DOHH2 (cell line): Measurements from ENCODE around the gene DES.

Experiments
- H3F3A ChIP-seq: fragments of 200-600 bp; sonication (generic), shearing (Covaris generic); 2 replicates; pipeline ENCODE4 v1.6.0; 2016; ENCODE audit warnings: antibody characterized with exemption, mild to moderate bottlenecking; ENCODE audit not compliant: control insufficient read depth, insufficient read depth
- H3K27ac ChIP-seq: fragments of 200-600 bp; sonication (generic); 2 replicates; pipeline ENCODE4 v1.5.1; 2014; ENCODE audit warnings: low read depth, mild to moderate bottlenecking, low read length, moderate library complexity
- H3K27me3 ChIP-seq: fragments of 200-600 bp; sonication (generic); 2 replicates; pipeline ENCODE4 v1.6.1; 2014; ENCODE audit warnings: mild to moderate bottlenecking, low read length, mixed read lengths; ENCODE audit not compliant: control insufficient read depth
- H3K36me3 ChIP-seq: fragments of 200-600 bp; sonication (generic); 2 replicates; pipeline ENCODE4 v1.6.1; 2014; ENCODE audit warnings: mild to moderate bottlenecking, low read length, moderate library complexity, mixed read lengths; ENCODE audit not compliant: control insufficient read depth
- H3K4me1 ChIP-seq: fragments of 200-600 bp; sonication (generic); 2 replicates; pipeline ENCODE4 v1.6.1; 2014; ENCODE audit warnings: mild to moderate bottlenecking, low read length, mixed read lengths; ENCODE audit not compliant: control insufficient read depth
- H3K4me2 ChIP-seq: fragments of 200-600 bp; sonication (generic); 2 replicates; pipeline ENCODE4 v1.6.0; 2014; ENCODE audit warnings: mild to moderate bottlenecking, low read length, moderate library complexity
- H3K4me3 ChIP-seq: fragments of 200-600 bp; sonication (generic); 2 replicates; pipeline ENCODE4 v1.5.1; 2014; ENCODE audit warnings: mild to moderate bottlenecking, low read length, mixed read lengths
- H3K79me2 ChIP-seq: fragments of 200-600 bp; sonication (generic); 2 replicates; pipeline ENCODE4 v1.6.1; 2014; ENCODE audit warnings: mild to moderate bottlenecking, low read length, mixed read lengths; ENCODE audit not compliant: control insufficient read depth
- H3K9me2 ChIP-seq: fragments of 200-600 bp; sonication (generic); replicated peaks from 2 replicates; pipeline ENCODE4 v1.6.1; 2014; ENCODE audit warnings: mild to moderate bottlenecking, low read length, mixed read lengths; ENCODE audit not compliant: control insufficient read depth
- H3K9me3 ChIP-seq: fragments of 200-600 bp; sonication (generic); 2 replicates; pipeline ENCODE4 v1.6.1; 2014; ENCODE audit warnings: antibody characterized with exemption, low read length, mixed read lengths; ENCODE audit not compliant: control insufficient read depth, insufficient read depth
- H4K20me1 ChIP-seq: fragments of 200-600 bp; sonication (generic); 2 replicates; pipeline ENCODE4 v1.6.0; 2014; ENCODE audit warnings: low read depth, mild to moderate bottlenecking, antibody characterized with exemption, low read length, moderate library complexity; ENCODE audit not compliant: control insufficient read depth, insufficient read depth
- EZH2phosphoT487 ChIP-seq: fragments of 200-600 bp; sonication (generic); IDR thresholded peaks from 2 replicates; pipeline ENCODE4 v1.6.1; 2017; ENCODE audit warnings: borderline replicate concordance, mild to moderate bottlenecking, antibody characterized with exemption, low read length, moderate library complexity, mixed read lengths
- TF ChIP-seq, protein P1 (sequence below): fragments of 200-600 bp; sonication (generic); IDR thresholded peaks from one replicate; pipeline ENCODE4 v1.5.1; 2014; ENCODE audit warnings: antibody characterized with exemption, mild to moderate bottlenecking, low read depth, low read length; ENCODE audit not compliant: poor library complexity, severe bottlenecking

Gene DES

DNA sequence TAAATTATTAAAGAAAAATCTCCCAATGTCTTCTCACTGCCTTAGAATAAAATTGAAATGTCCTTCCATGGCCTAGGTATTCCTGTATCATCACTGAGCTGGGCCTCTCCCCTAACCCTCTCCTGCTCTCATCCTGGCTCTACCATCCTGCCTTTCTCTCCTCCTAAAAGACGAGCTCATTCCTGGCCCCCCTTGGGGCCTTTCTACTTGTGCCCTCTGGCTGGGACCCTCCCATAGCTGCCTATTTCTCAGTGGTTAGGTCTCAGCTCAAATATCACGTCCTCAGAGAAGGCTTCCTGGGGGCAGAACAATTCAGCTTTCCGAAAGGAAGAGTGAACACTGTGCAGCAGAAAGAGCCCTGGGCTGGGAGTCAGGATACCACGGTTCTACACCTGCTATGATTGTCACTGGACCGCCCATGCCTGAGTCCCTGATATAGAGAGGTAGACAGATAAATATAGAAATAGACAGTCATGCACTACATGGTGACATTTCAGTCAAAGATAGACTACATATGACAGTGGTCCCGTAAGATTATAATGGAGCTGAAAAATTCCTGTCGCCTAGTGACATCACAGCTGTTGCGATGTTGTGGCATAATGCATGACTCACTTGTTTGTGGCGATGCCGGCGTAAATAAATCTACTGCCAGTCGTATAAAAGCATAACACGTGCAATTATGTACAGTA, 39.9 kb upstream of the DES start:
- Histone ChIP-seq H3K36me3 (peaks cover 6% of the 10 kb centered on the region; the same call in 1 of the 2 replicates), H3K4me2 (no peak overlapping the region), H3K4me3 (no peak overlapping the region), H3F3A (no peaks in the 10 kb centered on the region), H4K20me1 (no peaks in the 10 kb centered on the region), H3K27me3 (no peaks in the 10 kb centered on the region), H3K9me2 (no peaks in the 10 kb centered on the region), H3K9me3 (no peaks in the 10 kb centered on the region), H3K4me1 (no peaks in the 10 kb centered on the region), H3K27ac (no peak overlapping the region), H3K79me2 (no peaks in the 10 kb centered on the region)
- TF ChIP-seq, protein P1, sequence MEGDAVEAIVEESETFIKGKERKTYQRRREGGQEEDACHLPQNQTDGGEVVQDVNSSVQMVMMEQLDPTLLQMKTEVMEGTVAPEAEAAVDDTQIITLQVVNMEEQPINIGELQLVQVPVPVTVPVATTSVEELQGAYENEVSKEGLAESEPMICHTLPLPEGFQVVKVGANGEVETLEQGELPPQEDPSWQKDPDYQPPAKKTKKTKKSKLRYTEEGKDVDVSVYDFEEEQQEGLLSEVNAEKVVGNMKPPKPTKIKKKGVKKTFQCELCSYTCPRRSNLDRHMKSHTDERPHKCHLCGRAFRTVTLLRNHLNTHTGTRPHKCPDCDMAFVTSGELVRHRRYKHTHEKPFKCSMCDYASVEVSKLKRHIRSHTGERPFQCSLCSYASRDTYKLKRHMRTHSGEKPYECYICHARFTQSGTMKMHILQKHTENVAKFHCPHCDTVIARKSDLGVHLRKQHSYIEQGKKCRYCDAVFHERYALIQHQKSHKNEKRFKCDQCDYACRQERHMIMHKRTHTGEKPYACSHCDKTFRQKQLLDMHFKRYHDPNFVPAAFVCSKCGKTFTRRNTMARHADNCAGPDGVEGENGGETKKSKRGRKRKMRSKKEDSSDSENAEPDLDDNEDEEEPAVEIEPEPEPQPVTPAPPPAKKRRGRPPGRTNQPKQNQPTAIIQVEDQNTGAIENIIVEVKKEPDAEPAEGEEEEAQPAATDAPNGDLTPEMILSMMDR: no peak
- no peak for TF ChIP-seq EZH2phosphoT487

DNA sequence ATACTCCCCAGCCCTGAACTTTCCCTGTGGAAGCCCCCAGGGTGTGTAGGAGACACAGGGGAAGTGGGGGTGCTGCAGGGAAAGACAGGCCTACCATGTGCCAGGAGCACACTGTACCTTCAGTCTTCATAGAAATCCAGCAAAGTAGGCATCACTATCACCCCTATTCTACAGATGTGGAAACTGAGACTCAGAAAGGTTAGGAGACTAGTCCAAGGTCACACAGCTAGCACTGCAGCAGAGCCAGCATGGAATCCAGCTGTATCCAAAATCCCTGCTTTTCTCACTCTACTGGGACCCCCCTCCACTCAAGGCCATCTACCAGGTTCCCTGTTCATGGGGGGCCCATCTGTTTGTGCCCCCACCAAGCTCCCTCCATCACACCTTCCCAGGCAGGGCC, 37.3 kb upstream of the DES start:
- Histone ChIP-seq H3K4me2 (no peak overlapping the region), H3K36me3 (peaks cover 7% of the 10 kb centered on the region), H3K4me1 (no peaks in the 10 kb centered on the region), H3K27me3 (no peaks in the 10 kb centered on the region), H3K9me2 (no peaks in the 10 kb centered on the region), H4K20me1 (no peaks in the 10 kb centered on the region), H3K27ac (no peak overlapping the region), H3F3A (no peaks in the 10 kb centered on the region), H3K9me3 (no peaks in the 10 kb centered on the region), H3K79me2 (no peaks in the 10 kb centered on the region), H3K4me3 (no peak overlapping the region)
- TF ChIP-seq, protein P1: no peak
- TF ChIP-seq EZH2phosphoT487: no peak

- Histone ChIP-seq H3K4me1 (peaks cover 1% of the 10 kb centered on the region), H3K27ac (no peak overlapping the region), H3K9me3 (no peaks in the 10 kb centered on the region), H3K4me2 (no peak overlapping the region), H3K9me2 (no peaks in the 10 kb centered on the region), H3K4me3 (no peak overlapping the region), H3K79me2 (peaks cover under 1% of the 10 kb centered on the region; the same call in 1 of the 2 replicates), H3K36me3 (peaks cover 13% of the 10 kb centered on the region), H3F3A (no peaks in the 10 kb centered on the region), H3K27me3 (no peaks in the 10 kb centered on the region), H4K20me1 (no peaks in the 10 kb centered on the region)
- no peak for TF ChIP-seq EZH2phosphoT487
- TF ChIP-seq, protein P1: no peak
Observed at GRCh38 chr2:219381448-219381847, 36.7 kb upstream of the DES start.
